GM23338 (cell line): Measurements from ENCODE around the gene TNS3. TPM values are rescaled to one million over a fixed set of nuclear protein-coding genes. Genes with fewer than 3 reads are reported as not detected.

Source experiments
- ATAC-seq: fragments of 200-7000 bp; cut with Tn5 transposase; 3 replicates; pipeline ENCODE4 v1.9.1; 2020
- DNase-seq: peaks from one replicate; pipeline ENCODE4 v3.0.0-alpha.2; 2015; ENCODE audit warnings: low spot score
- H2AFZ ChIP-seq: fragments of 200-600 bp; sonication (generic); 2 replicates; pipeline ENCODE4 v1.8.0; 2016; ENCODE audit warnings: antibody characterized with exemption, mild to moderate bottlenecking, moderate library complexity
- H3F3A ChIP-seq: fragments of 200-600 bp; sonication (generic); replicated peaks from 2 replicates; pipeline ENCODE4 v1.8.0; 2017; ENCODE audit warnings: antibody characterized with exemption, mixed run types, low read depth
- H3K27ac ChIP-seq: fragments of 200-600 bp; sonication (generic); 2 replicates; pipeline ENCODE4 v1.6.1; 2016; ENCODE audit warnings: low read depth
- H3K27me3 ChIP-seq: fragments of 200-600 bp; sonication (generic); 2 replicates; pipeline ENCODE4 v1.8.0; 2016; ENCODE audit warnings: mild to moderate bottlenecking, mixed run types, moderate library complexity; ENCODE audit not compliant: insufficient read depth
- H3K36me3 ChIP-seq: fragments of 200-600 bp; sonication (generic); 2 replicates; pipeline ENCODE4 v1.8.0; 2016; ENCODE audit warnings: mild to moderate bottlenecking; ENCODE audit not compliant: insufficient read depth
- H3K4me1 ChIP-seq: fragments of 200-600 bp; sonication (generic); 2 replicates; pipeline ENCODE4 v1.8.0; 2016; ENCODE audit warnings: mild to moderate bottlenecking, moderate library complexity; ENCODE audit not compliant: insufficient read depth
- H3K4me2 ChIP-seq: fragments of 200-600 bp; sonication (generic); 2 replicates; pipeline ENCODE4 v1.7.1; 2017; ENCODE audit warnings: mixed run types
- H3K4me3 ChIP-seq: fragments of 200-600 bp; sonication (generic); 2 replicates; pipeline ENCODE4 v1.6.1; 2016; ENCODE audit warnings: mixed run types
- H3K79me2 ChIP-seq: fragments of 200-600 bp; sonication (generic); replicated peaks from 2 replicates; pipeline ENCODE4 v1.8.0; 2017; ENCODE audit warnings: mild to moderate bottlenecking; ENCODE audit not compliant: insufficient read depth
- H3K9me2 ChIP-seq: fragments of 200-600 bp; sonication (generic); 2 replicates; pipeline ENCODE4 v1.8.0; 2017; ENCODE audit not compliant: insufficient read depth
- H4K20me1 ChIP-seq: fragments of 200-600 bp; sonication (generic); replicated peaks from 2 replicates; pipeline ENCODE4 v1.8.0; 2017; ENCODE audit warnings: mild to moderate bottlenecking; ENCODE audit not compliant: insufficient read depth
- H3K27ac Mint-ChIP-seq: 2 replicates; pipeline ENCODE4 v1.8.0; 2020; ENCODE audit warnings: inconsistent platforms, mild to moderate bottlenecking, moderate library complexity, mixed read lengths
- H3K27me3 Mint-ChIP-seq: 3 replicates; pipeline ENCODE4 v1.8.0; 2022; ENCODE audit warnings: low read depth, mild to moderate bottlenecking, moderate library complexity, mixed read lengths, inconsistent platforms; ENCODE audit not compliant: insufficient read depth, poor library complexity
- H3K36me3 Mint-ChIP-seq: 3 replicates; pipeline ENCODE4 v1.8.0; 2021; ENCODE audit warnings: low read depth, mild to moderate bottlenecking, inconsistent platforms, moderate library complexity, mixed read lengths
- H3K4me1 Mint-ChIP-seq: 3 replicates; pipeline ENCODE4 v1.8.0; 2020; ENCODE audit warnings: mild to moderate bottlenecking, inconsistent platforms, mixed read lengths
- H3K4me3 Mint-ChIP-seq: 3 replicates; pipeline ENCODE4 v1.8.0; 2021; ENCODE audit warnings: moderate library complexity, mild to moderate bottlenecking, inconsistent platforms, mixed read lengths
- H3K9me3 Mint-ChIP-seq: 3 replicates; pipeline ENCODE4 v1.8.0; 2020; ENCODE audit warnings: moderate library complexity, mild to moderate bottlenecking, inconsistent platforms, mixed read lengths
- ETS1 ChIP-seq: IDR thresholded peaks from 2 replicates; pipeline ENCODE4 v1.6.1; 2016; ENCODE audit warnings: antibody characterized with exemption
- EZH2 ChIP-seq: fragments of 200-600 bp; sonication (generic); IDR thresholded peaks from one replicate; pipeline ENCODE4 v1.8.0; 2017; ENCODE audit warnings: antibody characterized with exemption, mild to moderate bottlenecking, low read depth; ENCODE audit not compliant: unreplicated experiment
- EZH2phosphoT487 ChIP-seq: fragments of 200-600 bp; sonication (generic); IDR thresholded peaks from one replicate; pipeline ENCODE4 v1.8.1; 2018; ENCODE audit warnings: antibody characterized with exemption; ENCODE audit not compliant: unreplicated experiment
- NANOG ChIP-seq: IDR thresholded peaks from 2 replicates; pipeline ENCODE4 v1.6.1; 2016; ENCODE audit warnings: antibody characterized with exemption, borderline replicate concordance
- POLR2AphosphoS5 ChIP-seq: IDR thresholded peaks from 2 replicates; pipeline ENCODE4 v1.6.1; 2016; ENCODE audit warnings: antibody characterized with exemption, low read depth
- REST ChIP-seq: IDR thresholded peaks from one replicate; pipeline ENCODE4 v1.6.1; 2018; ENCODE audit warnings: antibody characterized with exemption; ENCODE audit not compliant: unreplicated experiment
- STAT1 ChIP-seq: IDR thresholded peaks from one replicate; pipeline ENCODE4 v1.6.1; 2016; ENCODE audit warnings: antibody characterized with exemption; ENCODE audit not compliant: unreplicated experiment
- ZNF331 ChIP-seq: fragments of 250-450 bp; sonication (Bioruptor Pico); IDR thresholded peaks from 2 replicates; pipeline ENCODE4 v1.5.0; 2020; ENCODE audit warnings: low read depth, mild to moderate bottlenecking, moderate library complexity
- polyA plus RNA-seq: library from polyadenylated mRNA; unstranded; fragments of >200 nt; fragmentation: Nextera tagmentation; extraction: Ambion mirVana; gene quantifications from 2 replicates; pipeline ENCODE4 v1.2.1, GENCODE V29; 2016
- total RNA-seq: library from RNA; depleted of rRNA; stranded (reverse); fragments of >200 nt; shearing (Covaris generic); gene quantifications from 2 replicates; pipeline ENCODE4 v1.2.3, GENCODE V29; 2014
- TF ChIP-seq, protein P1 (sequence below), 2 experiments: fragments of 200-600 bp in 1 of 2; sonication (generic) in 1 of 2; conservative IDR thresholded peaks; 2 replicates each; pipeline versions ENCODE4 v1.5.1 to v1.6.1; 2016 to 2017; ENCODE audit warnings: antibody characterized with exemption in 2 of 2, low read depth in 2 of 2, mild to moderate bottlenecking in 2 of 2, moderate library complexity in 1 of 2

Gene TNS3
- total and polyA plus RNA-seq, 2 experiments from 2014 or later = 6.2 to 28.7 TPM

DNA sequence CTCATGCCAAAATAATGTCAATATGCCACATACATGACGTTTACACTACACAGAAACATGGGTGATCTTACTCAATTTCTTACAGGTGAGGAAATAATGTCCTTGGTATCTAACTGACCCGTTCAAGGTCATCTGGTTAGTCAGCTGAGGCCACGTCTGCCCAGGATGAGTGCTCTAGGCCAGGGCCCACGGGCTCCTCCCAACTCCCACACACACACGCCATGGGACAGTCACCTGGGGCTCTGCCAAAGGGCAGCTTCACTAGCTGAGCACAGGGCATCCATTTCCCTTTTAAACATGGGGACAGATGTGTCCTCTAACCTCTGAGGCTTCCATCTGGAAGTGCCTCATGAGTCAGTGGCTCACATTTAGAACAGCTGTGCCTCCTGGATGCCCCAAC is 123.9 kb downstream of the TNS3 start:
- H3K4me1 Mint-ChIP-seq = peaks cover 31% of the 10 kb centered on the region
- H3K27me3 Mint-ChIP-seq = peaks cover 8% of the 10 kb centered on the region
- H3K36me3 Mint-ChIP-seq = no peaks in the 10 kb centered on the region
- Histone ChIP-seq H3K27ac (no peak overlapping the region), H3K79me2 (0 out of 2 replicates have a peak, but pooled peaks cover 5% of the 10 kb centered on the region), H3K4me3 (no peak overlapping the region), H4K20me1 (no peaks in the 10 kb centered on the region; the same call in 1 of the 2 replicates), H3F3A (no peaks in the 10 kb centered on the region), H2AFZ (no peak overlapping the region), H3K4me1 (no peaks in the 10 kb centered on the region; the same call in 1 of the 2 replicates), H3K4me2 (no peak overlapping the region), H3K36me3 (no peaks in the 10 kb centered on the region), H3K27me3 (no peaks in the 10 kb centered on the region), H3K9me2 (no peaks in the 10 kb centered on the region)
- TF ChIP-seq POLR2AphosphoS5 (no peak), EZH2phosphoT487 (no peak), REST (no peak)
- H3K4me3 Mint-ChIP-seq = no peak overlapping the region
- ATAC-seq (no peak), DNase-seq (no peak)
- H3K27ac Mint-ChIP-seq = no peak overlapping the region
- no peaks in the 10 kb centered on the region for H3K9me3 Mint-ChIP-seq

- no peak for DNase-seq
- H3K79me2 ChIP-seq = 0 out of 2 replicates have a peak, but pooled peaks cover 9% of the 10 kb centered on the region
- Mint-ChIP-seq H3K4me1 (peaks cover 35% of the 10 kb centered on the region), H3K27me3 (peaks cover 8% of the 10 kb centered on the region), H3K9me3 (no peaks in the 10 kb centered on the region), H3K27ac (no peak overlapping the region), H3K4me3 (no peak overlapping the region), H3K36me3 (no peaks in the 10 kb centered on the region)
- H3K27me3 ChIP-seq = no peaks in the 10 kb centered on the region
- no peaks in the 10 kb centered on the region; the same call in 1 of the 2 replicates for H3K4me1 ChIP-seq
- no peak overlapping the region for H3K27ac ChIP-seq
- no peaks in the 10 kb centered on the region for H3K36me3 ChIP-seq
- H3K4me3 ChIP-seq = no peak overlapping the region
- no peak overlapping the region for H2AFZ ChIP-seq
- no peaks in the 10 kb centered on the region for H3K9me2 ChIP-seq
- no peaks in the 10 kb centered on the region; the same call in 1 of the 2 replicates for H4K20me1 ChIP-seq
- H3F3A ChIP-seq = no peaks in the 10 kb centered on the region
- H3K4me2 ChIP-seq = no peak overlapping the region
- ATAC-seq = no peak
- TF ChIP-seq NANOG = no peak
- TF ChIP-seq ETS1 = no peak
- no peak for TF ChIP-seq ZNF331 (CRISPR knock-in tag)
- TF ChIP-seq EZH2 = no peak
- no peak for TF ChIP-seq STAT1
- TF ChIP-seq EZH2phosphoT487 = no peak
- no peak for TF ChIP-seq REST
- TF ChIP-seq, protein P1, sequence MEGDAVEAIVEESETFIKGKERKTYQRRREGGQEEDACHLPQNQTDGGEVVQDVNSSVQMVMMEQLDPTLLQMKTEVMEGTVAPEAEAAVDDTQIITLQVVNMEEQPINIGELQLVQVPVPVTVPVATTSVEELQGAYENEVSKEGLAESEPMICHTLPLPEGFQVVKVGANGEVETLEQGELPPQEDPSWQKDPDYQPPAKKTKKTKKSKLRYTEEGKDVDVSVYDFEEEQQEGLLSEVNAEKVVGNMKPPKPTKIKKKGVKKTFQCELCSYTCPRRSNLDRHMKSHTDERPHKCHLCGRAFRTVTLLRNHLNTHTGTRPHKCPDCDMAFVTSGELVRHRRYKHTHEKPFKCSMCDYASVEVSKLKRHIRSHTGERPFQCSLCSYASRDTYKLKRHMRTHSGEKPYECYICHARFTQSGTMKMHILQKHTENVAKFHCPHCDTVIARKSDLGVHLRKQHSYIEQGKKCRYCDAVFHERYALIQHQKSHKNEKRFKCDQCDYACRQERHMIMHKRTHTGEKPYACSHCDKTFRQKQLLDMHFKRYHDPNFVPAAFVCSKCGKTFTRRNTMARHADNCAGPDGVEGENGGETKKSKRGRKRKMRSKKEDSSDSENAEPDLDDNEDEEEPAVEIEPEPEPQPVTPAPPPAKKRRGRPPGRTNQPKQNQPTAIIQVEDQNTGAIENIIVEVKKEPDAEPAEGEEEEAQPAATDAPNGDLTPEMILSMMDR (conservative IDR thresholded peaks at IDR 0.05; ENCODE audit: low read depth in 2 of 2) = no peak
These were observed 125.5 kb downstream of the TNS3 start for GRCh38 chr7:47456210-47456955.
